ENCODE measurements around the gene FHIT.

Gene FHIT

DNA sequence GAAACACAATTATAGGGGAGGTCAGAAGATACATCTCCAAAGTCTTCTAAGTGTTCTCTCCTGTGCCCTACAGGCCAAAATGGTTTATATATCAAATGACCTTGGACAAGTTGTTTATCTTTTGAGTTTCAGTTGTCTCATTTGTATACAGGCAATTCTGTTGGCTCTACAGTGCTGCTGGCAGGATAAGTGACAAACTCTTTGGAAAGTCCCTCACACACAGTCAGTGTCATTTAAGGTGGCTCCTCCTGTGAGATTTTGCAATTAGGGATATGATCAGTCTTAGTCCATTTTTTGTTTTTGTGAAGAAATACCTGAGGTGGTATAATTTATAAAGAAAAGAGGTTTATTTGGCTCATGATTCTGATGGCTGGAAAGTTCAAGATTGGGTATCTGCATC lies 1165.6 kb downstream of the FHIT start:
- no peak overlapping the region for H3K9ac ChIP-seq (ENCODE audit: low read length)
- no peaks in the 10 kb centered on the region for H3K79me2 ChIP-seq (ENCODE audit: insufficient read depth, low read length)
- H3K9me3 ChIP-seq (ENCODE audit: insufficient read depth, low read length), result no peaks in the 10 kb centered on the region
- no peak overlapping the region for H3K4me3 ChIP-seq (ENCODE audit: insufficient read depth, low read length, poor library complexity, severe bottlenecking)
- no peaks in the 10 kb centered on the region for H4K20me1 ChIP-seq (ENCODE audit: low read depth, low read length)
- TF ChIP-seq, protein P1, sequence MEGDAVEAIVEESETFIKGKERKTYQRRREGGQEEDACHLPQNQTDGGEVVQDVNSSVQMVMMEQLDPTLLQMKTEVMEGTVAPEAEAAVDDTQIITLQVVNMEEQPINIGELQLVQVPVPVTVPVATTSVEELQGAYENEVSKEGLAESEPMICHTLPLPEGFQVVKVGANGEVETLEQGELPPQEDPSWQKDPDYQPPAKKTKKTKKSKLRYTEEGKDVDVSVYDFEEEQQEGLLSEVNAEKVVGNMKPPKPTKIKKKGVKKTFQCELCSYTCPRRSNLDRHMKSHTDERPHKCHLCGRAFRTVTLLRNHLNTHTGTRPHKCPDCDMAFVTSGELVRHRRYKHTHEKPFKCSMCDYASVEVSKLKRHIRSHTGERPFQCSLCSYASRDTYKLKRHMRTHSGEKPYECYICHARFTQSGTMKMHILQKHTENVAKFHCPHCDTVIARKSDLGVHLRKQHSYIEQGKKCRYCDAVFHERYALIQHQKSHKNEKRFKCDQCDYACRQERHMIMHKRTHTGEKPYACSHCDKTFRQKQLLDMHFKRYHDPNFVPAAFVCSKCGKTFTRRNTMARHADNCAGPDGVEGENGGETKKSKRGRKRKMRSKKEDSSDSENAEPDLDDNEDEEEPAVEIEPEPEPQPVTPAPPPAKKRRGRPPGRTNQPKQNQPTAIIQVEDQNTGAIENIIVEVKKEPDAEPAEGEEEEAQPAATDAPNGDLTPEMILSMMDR (IDR thresholded peaks at IDR 0.05; ENCODE audit: insufficient read depth, low read length, poor library complexity, severe bottlenecking), result no peak
- no peak for TF ChIP-seq EZH2phosphoT487 (conservative IDR thresholded peaks at IDR 0.05; ENCODE audit: low read length)
- H3K36me3 ChIP-seq (ENCODE audit: low read length), result no peaks in the 10 kb centered on the region; the same call in 1 of the 2 replicates
- H3F3A ChIP-seq (ENCODE audit: insufficient read depth), result peaks cover 18% of the 10 kb centered on the region
- H3K4me2 ChIP-seq (ENCODE audit: low read depth, low read length, poor library complexity, severe bottlenecking), result no peak overlapping the region
- no peak overlapping the region for H2AFZ ChIP-seq (ENCODE audit: low read depth, low read length, severe bottlenecking)
- no peak overlapping the region for H3K27ac ChIP-seq (ENCODE audit: low read depth, low read length)
- no peaks in the 10 kb centered on the region for H3K27me3 ChIP-seq (ENCODE audit: low read length)
- H3K9me2 ChIP-seq (replicated peaks; ENCODE audit: insufficient read depth, low read length), result no peaks in the 10 kb centered on the region

DNA sequence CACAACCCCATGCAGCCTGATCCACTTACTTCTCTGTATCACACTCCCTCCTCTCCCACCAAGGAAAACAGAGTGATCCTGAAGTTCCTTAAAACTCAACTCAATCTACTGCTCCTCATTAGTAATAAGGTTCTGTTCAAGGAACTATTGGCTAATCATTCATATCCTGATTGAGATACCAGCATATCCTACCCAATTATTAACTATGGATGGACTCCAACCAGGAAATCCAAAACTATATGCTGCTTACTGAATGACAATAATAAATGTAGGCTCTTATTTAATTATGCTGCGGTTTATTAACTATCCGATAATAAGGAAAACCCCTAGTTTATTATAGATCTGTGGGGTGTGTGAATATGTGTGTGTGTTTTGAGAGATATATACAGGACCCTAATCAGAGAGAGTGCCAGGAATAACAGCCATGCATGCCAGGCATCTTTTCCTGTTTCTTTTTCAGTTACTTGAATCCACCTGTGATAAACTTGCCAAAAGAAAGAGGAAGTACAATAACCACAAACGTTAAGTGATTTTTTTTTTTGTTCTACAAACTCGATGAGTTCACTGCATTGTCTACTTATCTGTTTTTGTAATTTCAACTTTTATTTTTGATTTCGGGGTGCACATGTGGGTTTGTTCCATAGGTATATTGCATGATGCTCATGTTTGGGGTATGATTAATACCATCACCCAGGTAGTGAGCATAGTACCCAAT lies 1169.7 kb downstream of the FHIT start:
- peak overlapping the region; percentile 84 for H3K4me2 ChIP-seq (ENCODE audit: low read depth, low read length, poor library complexity, severe bottlenecking)

DNA sequence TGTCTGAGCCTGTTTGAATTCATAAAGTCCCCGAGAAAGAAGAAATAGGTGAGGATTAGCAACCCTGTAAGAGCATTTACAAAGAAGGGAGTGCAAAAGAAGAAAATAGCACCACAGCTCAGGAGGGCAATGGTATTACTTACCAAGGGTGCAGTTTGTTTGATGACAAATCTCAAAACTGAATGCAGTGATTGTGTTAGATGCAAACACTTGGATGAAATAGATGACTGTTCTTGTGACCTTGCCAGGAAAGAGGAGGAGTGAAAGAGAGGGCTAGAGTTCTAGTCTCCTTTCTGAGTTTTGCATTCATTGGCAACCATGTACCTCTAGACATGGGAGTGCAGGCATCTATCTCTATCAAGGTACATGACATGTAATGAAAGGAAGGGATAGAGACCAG lies 1170.6 kb downstream of the FHIT start:
- peaks cover 43% of the 10 kb centered on the region for H3F3A ChIP-seq (ENCODE audit: insufficient read depth)
- no peaks in the 10 kb centered on the region for H3K9me3 ChIP-seq (ENCODE audit: insufficient read depth, low read length)
- H2AFZ ChIP-seq (ENCODE audit: low read depth, low read length, severe bottlenecking), result no peak overlapping the region
- peak overlapping the region; percentile 42 for H3K4me3 ChIP-seq (ENCODE audit: insufficient read depth, low read length, poor library complexity, severe bottlenecking)
- H3K36me3 ChIP-seq (ENCODE audit: low read length), result no peaks in the 10 kb centered on the region; the same call in 1 of the 2 replicates
- no peaks in the 10 kb centered on the region for H3K9me2 ChIP-seq (replicated peaks; ENCODE audit: insufficient read depth, low read length)
- peak overlapping the region; percentile 84 for H3K4me2 ChIP-seq (ENCODE audit: low read depth, low read length, poor library complexity, severe bottlenecking)
- TF ChIP-seq EZH2phosphoT487 (conservative IDR thresholded peaks at IDR 0.05; ENCODE audit: low read length), result no peak
- TF ChIP-seq, protein P1 (IDR thresholded peaks at IDR 0.05; ENCODE audit: insufficient read depth, low read length, poor library complexity, severe bottlenecking), result no peak
- peak overlapping the region; percentile 54 for H3K9ac ChIP-seq (ENCODE audit: low read length)
- no peaks in the 10 kb centered on the region for H4K20me1 ChIP-seq (ENCODE audit: low read depth, low read length)
- H3K27ac ChIP-seq (ENCODE audit: low read depth, low read length), result peak overlapping the region; percentile 97
- H3K79me2 ChIP-seq (ENCODE audit: insufficient read depth, low read length), result no peaks in the 10 kb centered on the region
- no peaks in the 10 kb centered on the region for H3K27me3 ChIP-seq (ENCODE audit: low read length)

More for the DNA sequence above, 1169.7 kb downstream of the FHIT start:
- H3K9ac ChIP-seq (ENCODE audit: low read length), result peak overlapping the region; percentile 54
- peak overlapping the region; percentile 97 for H3K27ac ChIP-seq (ENCODE audit: low read depth, low read length)
- no peak overlapping the region for H2AFZ ChIP-seq (ENCODE audit: low read depth, low read length, severe bottlenecking)
- H3K79me2 ChIP-seq (ENCODE audit: insufficient read depth, low read length), result no peaks in the 10 kb centered on the region
- H3K27me3 ChIP-seq (ENCODE audit: low read length), result no peaks in the 10 kb centered on the region
- no peaks in the 10 kb centered on the region; the same call in 1 of the 2 replicates for H3K36me3 ChIP-seq (ENCODE audit: low read length)
- H3K9me2 ChIP-seq (replicated peaks; ENCODE audit: insufficient read depth, low read length), result no peaks in the 10 kb centered on the region
- no peaks in the 10 kb centered on the region for H4K20me1 ChIP-seq (ENCODE audit: low read depth, low read length)
- TF ChIP-seq, protein P1 (IDR thresholded peaks at IDR 0.05; ENCODE audit: insufficient read depth, low read length, poor library complexity, severe bottlenecking), result no peak
- TF ChIP-seq EZH2phosphoT487 (conservative IDR thresholded peaks at IDR 0.05; ENCODE audit: low read length), result no peak
- peak overlapping the region; percentile 27 for H3K4me3 ChIP-seq (ENCODE audit: insufficient read depth, low read length, poor library complexity, severe bottlenecking)
- H3F3A ChIP-seq (ENCODE audit: insufficient read depth), result peaks cover 43% of the 10 kb centered on the region
- H3K9me3 ChIP-seq (ENCODE audit: insufficient read depth, low read length), result no peaks in the 10 kb centered on the region
